ENCODE measurements around the gene NHS.

The NHS gene

DNA sequence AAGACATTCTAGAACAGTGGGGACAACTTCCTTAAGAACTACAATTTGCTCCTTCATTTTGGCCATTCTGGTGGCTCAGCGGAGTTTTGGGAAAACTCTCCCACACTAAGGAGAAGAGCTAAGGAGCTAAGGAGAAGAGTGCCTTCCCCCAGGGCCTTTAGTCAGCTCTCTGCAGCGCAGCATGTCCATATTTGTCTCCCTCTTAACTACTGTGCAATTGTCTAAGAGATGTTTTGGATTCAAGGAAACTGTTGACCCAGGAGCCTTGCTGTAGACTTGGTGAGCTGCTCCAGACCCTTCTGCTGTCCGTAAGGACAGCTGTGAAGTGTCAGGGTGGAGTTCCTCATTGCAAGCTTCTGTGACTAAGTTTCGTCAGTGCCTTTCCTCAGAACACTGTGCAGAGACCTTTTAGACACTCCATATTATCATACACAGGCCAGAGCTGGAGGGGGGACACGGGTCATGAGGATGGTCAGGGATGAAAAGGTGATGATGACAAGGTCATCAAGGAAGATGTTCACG is 179.0 kb downstream of the NHS start:
- no peak for TF ChIP-seq TAF1 (IDR thresholded peaks at IDR 0.05; ENCODE audit: borderline replicate concordance, insufficient read depth, low read length)
- TF ChIP-seq POLR2AphosphoS5 (IDR thresholded peaks at IDR 0.05; ENCODE audit: low read depth, low read length) = no peak
- TF ChIP-seq SIN3A (IDR thresholded peaks at IDR 0.05; ENCODE audit: borderline replicate concordance, insufficient read depth, low read length) = no peak
- TF ChIP-seq FOXP2 (optimal IDR thresholded peaks at IDR 0.05; ENCODE audit: borderline replicate concordance, extremely low read depth, extremely low read length, insufficient read depth) = no peak
- TF ChIP-seq, protein P1, sequence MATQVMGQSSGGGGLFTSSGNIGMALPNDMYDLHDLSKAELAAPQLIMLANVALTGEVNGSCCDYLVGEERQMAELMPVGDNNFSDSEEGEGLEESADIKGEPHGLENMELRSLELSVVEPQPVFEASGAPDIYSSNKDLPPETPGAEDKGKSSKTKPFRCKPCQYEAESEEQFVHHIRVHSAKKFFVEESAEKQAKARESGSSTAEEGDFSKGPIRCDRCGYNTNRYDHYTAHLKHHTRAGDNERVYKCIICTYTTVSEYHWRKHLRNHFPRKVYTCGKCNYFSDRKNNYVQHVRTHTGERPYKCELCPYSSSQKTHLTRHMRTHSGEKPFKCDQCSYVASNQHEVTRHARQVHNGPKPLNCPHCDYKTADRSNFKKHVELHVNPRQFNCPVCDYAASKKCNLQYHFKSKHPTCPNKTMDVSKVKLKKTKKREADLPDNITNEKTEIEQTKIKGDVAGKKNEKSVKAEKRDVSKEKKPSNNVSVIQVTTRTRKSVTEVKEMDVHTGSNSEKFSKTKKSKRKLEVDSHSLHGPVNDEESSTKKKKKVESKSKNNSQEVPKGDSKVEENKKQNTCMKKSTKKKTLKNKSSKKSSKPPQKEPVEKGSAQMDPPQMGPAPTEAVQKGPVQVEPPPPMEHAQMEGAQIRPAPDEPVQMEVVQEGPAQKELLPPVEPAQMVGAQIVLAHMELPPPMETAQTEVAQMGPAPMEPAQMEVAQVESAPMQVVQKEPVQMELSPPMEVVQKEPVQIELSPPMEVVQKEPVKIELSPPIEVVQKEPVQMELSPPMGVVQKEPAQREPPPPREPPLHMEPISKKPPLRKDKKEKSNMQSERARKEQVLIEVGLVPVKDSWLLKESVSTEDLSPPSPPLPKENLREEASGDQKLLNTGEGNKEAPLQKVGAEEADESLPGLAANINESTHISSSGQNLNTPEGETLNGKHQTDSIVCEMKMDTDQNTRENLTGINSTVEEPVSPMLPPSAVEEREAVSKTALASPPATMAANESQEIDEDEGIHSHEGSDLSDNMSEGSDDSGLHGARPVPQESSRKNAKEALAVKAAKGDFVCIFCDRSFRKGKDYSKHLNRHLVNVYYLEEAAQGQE (IDR thresholded peaks at IDR 0.05; ENCODE audit: insufficient read depth in 1 of 2, low read depth in 2 of 2, low read length in 2 of 2) = no peak

DNA sequence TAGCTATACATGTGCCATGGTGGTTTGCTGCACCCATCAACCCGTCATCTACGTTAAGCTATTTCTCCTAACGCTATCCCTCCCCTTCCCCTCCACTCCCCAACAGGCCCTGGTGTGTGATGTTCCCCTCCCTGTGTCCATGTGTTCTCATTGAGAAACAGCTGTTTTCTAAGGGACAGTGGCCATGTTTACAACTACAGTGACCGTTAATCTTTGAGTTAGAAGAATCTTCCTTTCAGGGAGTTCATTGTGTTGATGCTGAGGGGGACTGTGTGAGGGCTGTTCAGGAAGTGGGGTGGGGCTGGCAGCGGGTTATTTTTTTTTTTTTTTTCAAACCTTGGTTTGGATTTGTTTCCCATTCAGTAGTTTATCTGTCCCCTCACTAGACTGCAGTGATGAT is 179.9 kb downstream of the NHS start:
- TF ChIP-seq SIN3A (IDR thresholded peaks at IDR 0.05; ENCODE audit: borderline replicate concordance, insufficient read depth, low read length) (no peak), POLR2AphosphoS5 (IDR thresholded peaks at IDR 0.05; ENCODE audit: low read depth, low read length) (no peak), FOXP2 (optimal IDR thresholded peaks at IDR 0.05; ENCODE audit: borderline replicate concordance, extremely low read depth, extremely low read length, insufficient read depth) (no peak), TAF1 (IDR thresholded peaks at IDR 0.05; ENCODE audit: borderline replicate concordance, insufficient read depth, low read length) (no peak)
- TF ChIP-seq, protein P1 (IDR thresholded peaks at IDR 0.05; ENCODE audit: insufficient read depth in 1 of 2, low read depth in 2 of 2, low read length in 2 of 2) = no peak

DNA sequence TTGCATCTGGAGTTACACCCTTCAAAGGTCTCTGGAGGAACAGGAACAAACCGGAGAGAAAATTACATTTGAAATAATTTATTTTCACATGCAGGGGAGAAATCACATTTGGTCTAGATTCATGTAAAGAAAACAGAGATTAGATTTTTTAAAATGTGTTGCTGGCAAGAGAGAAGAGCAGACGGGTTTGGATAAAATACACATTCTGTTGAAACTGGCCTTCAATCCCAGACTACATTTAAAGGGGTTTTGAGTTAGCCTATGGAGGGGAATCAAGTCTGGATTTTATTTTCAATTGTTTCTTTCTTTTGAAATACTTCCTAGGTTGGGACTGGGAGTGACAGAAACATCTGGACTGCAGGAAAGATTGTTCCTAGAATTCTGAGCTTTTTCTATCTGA is 180.8 kb downstream of the NHS start:
- TF ChIP-seq, protein P1 (IDR thresholded peaks at IDR 0.05; ENCODE audit: insufficient read depth in 1 of 2, low read depth in 2 of 2, low read length in 2 of 2) = no peak
- TF ChIP-seq TAF1 (IDR thresholded peaks at IDR 0.05; ENCODE audit: borderline replicate concordance, insufficient read depth, low read length) (no peak), SIN3A (IDR thresholded peaks at IDR 0.05; ENCODE audit: borderline replicate concordance, insufficient read depth, low read length) (no peak), POLR2AphosphoS5 (IDR thresholded peaks at IDR 0.05; ENCODE audit: low read depth, low read length) (no peak), FOXP2 (optimal IDR thresholded peaks at IDR 0.05; ENCODE audit: borderline replicate concordance, extremely low read depth, extremely low read length, insufficient read depth) (no peak)

DNA sequence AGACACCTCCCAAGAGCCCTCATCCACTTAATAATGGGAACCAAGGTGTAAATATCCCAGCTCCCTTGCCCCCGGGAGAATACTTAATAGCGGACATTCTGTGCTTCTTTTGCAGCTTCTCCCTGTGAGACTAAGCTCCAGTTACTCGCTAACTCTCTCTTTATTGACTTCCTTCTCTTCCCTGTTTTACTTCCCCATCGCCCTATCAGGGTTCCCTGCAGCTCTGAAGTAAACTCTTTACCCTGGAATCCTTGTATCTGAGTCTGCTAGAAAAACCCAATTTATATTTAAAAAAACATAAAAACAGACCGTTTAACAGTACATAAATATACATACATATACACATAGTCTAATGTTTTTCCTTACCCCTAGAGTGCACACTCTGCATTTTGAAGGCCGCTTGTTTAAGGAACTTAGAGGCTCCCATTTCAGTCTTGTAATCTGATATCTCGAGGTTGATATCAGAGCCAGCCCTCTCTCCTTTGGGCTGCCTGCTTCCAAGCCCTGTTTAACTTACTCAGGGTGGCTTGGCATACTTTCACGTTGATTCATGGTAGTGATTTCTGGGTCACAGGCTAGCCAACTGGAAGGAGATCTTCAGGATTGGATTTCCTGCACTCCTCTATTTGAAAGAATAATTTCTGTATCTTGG is 184.9 kb downstream of the NHS start:
- TF ChIP-seq POLR2AphosphoS5 (IDR thresholded peaks at IDR 0.05; ENCODE audit: low read depth, low read length) (no peak), TAF1 (IDR thresholded peaks at IDR 0.05; ENCODE audit: borderline replicate concordance, insufficient read depth, low read length) (no peak), SIN3A (IDR thresholded peaks at IDR 0.05; ENCODE audit: borderline replicate concordance, insufficient read depth, low read length) (no peak), FOXP2 (optimal IDR thresholded peaks at IDR 0.05; ENCODE audit: borderline replicate concordance, extremely low read depth, extremely low read length, insufficient read depth) (no peak)
- TF ChIP-seq, protein P1 (IDR thresholded peaks at IDR 0.05; ENCODE audit: insufficient read depth in 1 of 2, low read depth in 2 of 2, low read length in 2 of 2) = no peak

All from PFSK-1 (cell line).